ENCODE results near the gene NQO2. TPM values are rescaled to one million over a fixed set of nuclear protein-coding genes. Genes with fewer than 3 reads are reported as not detected.
A peak's percentile ranks its signal among the peaks of the same experiment; 100 is the strongest.

NQO2 gene
- total and polyA plus RNA-seq, 2 of the 13 experiments (the other 11 are each of a cell fraction or from before 2014, with no cell fraction given): 32.2 to 56.5 TPM

DNA sequence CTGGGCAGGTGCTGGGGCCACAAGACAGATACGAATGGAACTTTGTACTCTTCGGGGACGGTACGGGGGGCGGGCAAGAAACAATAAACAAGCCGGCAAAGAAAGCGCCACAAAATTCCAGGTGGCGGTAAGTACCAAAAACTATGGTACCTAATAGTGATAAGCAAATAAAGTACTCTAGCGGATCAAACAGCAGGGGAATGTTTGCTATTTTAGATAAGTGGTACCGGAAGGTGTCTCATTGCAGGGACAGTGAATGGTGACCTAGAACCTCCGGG, 53.5 kb downstream of the NQO2 start (continued):
- TF ChIP-seq, protein P1, sequence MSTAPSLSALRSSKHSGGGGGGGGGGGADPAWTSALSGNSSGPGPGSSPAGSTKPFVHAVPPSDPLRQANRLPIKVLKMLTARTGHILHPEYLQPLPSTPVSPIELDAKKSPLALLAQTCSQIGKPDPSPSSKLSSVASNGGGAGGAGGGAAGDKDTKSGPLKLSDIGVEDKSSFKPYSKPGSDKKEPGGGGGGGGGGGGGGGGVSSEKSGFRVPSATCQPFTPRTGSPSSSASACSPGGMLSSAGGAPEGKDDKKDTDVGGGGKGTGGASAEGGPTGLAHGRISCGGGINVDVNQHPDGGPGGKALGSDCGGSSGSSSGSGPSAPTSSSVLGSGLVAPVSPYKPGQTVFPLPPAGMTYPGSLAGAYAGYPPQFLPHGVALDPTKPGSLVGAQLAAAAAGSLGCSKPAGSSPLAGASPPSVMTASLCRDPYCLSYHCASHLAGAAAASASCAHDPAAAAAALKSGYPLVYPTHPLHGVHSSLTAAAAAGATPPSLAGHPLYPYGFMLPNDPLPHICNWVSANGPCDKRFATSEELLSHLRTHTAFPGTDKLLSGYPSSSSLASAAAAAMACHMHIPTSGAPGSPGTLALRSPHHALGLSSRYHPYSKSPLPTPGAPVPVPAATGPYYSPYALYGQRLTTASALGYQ (CRISPR knock-in tag; IDR thresholded peaks at IDR 0.05): 0 out of 2 replicates have a peak, but pooled peaks have one; percentile 17
- TF ChIP-seq, protein P2, sequence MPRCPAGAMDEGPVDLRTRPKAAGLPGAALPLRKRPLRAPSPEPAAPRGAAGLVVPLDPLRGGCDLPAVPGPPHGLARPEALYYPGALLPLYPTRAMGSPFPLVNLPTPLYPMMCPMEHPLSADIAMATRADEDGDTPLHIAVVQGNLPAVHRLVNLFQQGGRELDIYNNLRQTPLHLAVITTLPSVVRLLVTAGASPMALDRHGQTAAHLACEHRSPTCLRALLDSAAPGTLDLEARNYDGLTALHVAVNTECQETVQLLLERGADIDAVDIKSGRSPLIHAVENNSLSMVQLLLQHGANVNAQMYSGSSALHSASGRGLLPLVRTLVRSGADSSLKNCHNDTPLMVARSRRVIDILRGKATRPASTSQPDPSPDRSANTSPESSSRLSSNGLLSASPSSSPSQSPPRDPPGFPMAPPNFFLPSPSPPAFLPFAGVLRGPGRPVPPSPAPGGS (CRISPR knock-in tag; IDR thresholded peaks at IDR 0.05): peak; percentile 18; the same call in 1 of the 2 replicates
- TF ChIP-seq NFIC (IDR thresholded peaks at IDR 0.05; ENCODE audit: low read length) (no peak), NCOR1 (IDR thresholded peaks at IDR 0.05; ENCODE audit: borderline replicate concordance, low read length) (0 out of 2 replicates have a peak, but pooled peaks have one; percentile 38), ATM (IDR thresholded peaks at IDR 0.05; ENCODE audit: borderline replicate concordance) (no peak), ADNP (CRISPR knock-in tag; IDR thresholded peaks at IDR 0.05) (no peak), ZNF768 (CRISPR knock-in tag; IDR thresholded peaks at IDR 0.05) (no peak), ZNF431 (CRISPR knock-in tag; IDR thresholded peaks at IDR 0.05; ENCODE audit: borderline replicate concordance, low read depth) (peak; percentile 8; the same call in 1 of the 2 replicates), HNF4A (CRISPR knock-in tag; IDR thresholded peaks at IDR 0.05) (peak; percentile 64), JUN (CRISPR knock-in tag; IDR thresholded peaks at IDR 0.05) (0 out of 2 replicates have a peak, but pooled peaks have one; percentile 10), FOXK2 (IDR thresholded peaks at IDR 0.05) (0 out of 2 replicates have a peak, but pooled peaks have one; percentile 19), FOXA1 (IDR thresholded peaks at IDR 0.05) (no peak), FOXA1 (CRISPR knock-in tag; IDR thresholded peaks at IDR 0.05) (no peak; the same call in 1 of the 2 replicates), TCF7 (IDR thresholded peaks at IDR 0.05; ENCODE audit: low read depth) (peak; percentile 47; the same call in 1 of the 2 replicates), KDM6A (CRISPR knock-in tag; IDR thresholded peaks at IDR 0.05; ENCODE audit: low read depth) (peak; percentile 33; the same call in 1 of the 2 replicates), TEAD3 (CRISPR knock-in tag; optimal IDR thresholded peaks at IDR 0.05; ENCODE audit: borderline replicate concordance) (peak; percentile 79), ZBTB20 (CRISPR knock-in tag; IDR thresholded peaks at IDR 0.05; ENCODE audit: borderline replicate concordance, low read depth) (0 out of 2 replicates have a peak, but pooled peaks have one; percentile 14), NCOA2 (CRISPR knock-in tag; IDR thresholded peaks at IDR 0.05) (peak; percentile 61), GATAD2A (CRISPR knock-in tag; IDR thresholded peaks at IDR 0.05) (peak; percentile 22; the same call in 1 of the 2 replicates), MAZ (IDR thresholded peaks at IDR 0.05; ENCODE audit: borderline replicate concordance, low read depth, low read length) (0 out of 2 replicates have a peak, but pooled peaks have one; percentile 1), MAZ (CRISPR knock-in tag; IDR thresholded peaks at IDR 0.05; ENCODE audit: low read depth) (no peak)
- TF ChIP-seq, protein P3, sequence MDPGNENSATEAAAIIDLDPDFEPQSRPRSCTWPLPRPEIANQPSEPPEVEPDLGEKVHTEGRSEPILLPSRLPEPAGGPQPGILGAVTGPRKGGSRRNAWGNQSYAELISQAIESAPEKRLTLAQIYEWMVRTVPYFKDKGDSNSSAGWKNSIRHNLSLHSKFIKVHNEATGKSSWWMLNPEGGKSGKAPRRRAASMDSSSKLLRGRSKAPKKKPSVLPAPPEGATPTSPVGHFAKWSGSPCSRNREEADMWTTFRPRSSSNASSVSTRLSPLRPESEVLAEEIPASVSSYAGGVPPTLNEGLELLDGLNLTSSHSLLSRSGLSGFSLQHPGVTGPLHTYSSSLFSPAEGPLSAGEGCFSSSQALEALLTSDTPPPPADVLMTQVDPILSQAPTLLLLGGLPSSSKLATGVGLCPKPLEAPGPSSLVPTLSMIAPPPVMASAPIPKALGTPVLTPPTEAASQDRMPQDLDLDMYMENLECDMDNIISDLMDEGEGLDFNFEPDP (CRISPR knock-in tag; conservative IDR thresholded peaks at IDR 0.05): no peak
- TF ChIP-seq, protein P4, sequence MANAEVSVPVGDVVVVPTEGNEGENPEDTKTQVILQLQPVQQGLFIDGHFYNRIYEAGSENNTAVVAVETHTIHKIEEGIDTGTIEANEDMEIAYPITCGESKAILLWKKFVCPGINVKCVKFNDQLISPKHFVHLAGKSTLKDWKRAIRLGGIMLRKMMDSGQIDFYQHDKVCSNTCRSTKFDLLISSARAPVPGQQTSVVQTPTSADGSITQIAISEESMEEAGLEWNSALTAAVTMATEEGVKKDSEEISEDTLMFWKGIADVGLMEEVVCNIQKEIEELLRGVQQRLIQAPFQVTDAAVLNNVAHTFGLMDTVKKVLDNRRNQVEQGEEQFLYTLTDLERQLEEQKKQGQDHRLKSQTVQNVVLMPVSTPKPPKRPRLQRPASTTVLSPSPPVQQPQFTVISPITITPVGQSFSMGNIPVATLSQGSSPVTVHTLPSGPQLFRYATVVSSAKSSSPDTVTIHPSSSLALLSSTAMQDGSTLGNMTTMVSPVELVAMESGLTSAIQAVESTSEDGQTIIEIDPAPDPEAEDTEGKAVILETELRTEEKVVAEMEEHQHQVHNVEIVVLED (CRISPR knock-in tag; IDR thresholded peaks at IDR 0.05; ENCODE audit: borderline replicate concordance): 0 out of 2 replicates have a peak, but pooled peaks have one; percentile 12
- TF ChIP-seq, protein P5, sequence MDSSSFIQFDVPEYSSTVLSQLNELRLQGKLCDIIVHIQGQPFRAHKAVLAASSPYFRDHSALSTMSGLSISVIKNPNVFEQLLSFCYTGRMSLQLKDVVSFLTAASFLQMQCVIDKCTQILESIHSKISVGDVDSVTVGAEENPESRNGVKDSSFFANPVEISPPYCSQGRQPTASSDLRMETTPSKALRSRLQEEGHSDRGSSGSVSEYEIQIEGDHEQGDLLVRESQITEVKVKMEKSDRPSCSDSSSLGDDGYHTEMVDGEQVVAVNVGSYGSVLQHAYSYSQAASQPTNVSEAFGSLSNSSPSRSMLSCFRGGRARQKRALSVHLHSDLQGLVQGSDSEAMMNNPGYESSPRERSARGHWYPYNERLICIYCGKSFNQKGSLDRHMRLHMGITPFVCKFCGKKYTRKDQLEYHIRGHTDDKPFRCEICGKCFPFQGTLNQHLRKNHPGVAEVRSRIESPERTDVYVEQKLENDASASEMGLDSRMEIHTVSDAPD (CRISPR knock-in tag; IDR thresholded peaks at IDR 0.05): peak; percentile 61
